Epithelial cell of esophagus (primary cell): Measurements from ENCODE around the gene JKAMP.
"Not testable (repeated sequence)": the region's sequence is repeated elsewhere in the genome, so short reads cannot be mapped to it uniquely, and the experiment has no call there.

ENCODE experiments used
- DNase-seq: peaks from one replicate; pipeline ENCODE4 v3.0.0; 2010; ENCODE audit warnings: low read depth
- H3K4me3 ChIP-seq: 2 replicates; pipeline ENCODE4 v1.5.1; 2011; ENCODE audit warnings: mild to moderate bottlenecking, low read length, control low read depth
- TF ChIP-seq, protein P1 (sequence below): IDR thresholded peaks from 2 replicates; pipeline ENCODE4 v1.5.1; 2011; ENCODE audit warnings: low read depth, mild to moderate bottlenecking, low read length, control low read depth, inconsistent platforms; ENCODE audit not compliant: insufficient read depth; ENCODE audit errors: missing control alignments

Gene JKAMP, protein sequence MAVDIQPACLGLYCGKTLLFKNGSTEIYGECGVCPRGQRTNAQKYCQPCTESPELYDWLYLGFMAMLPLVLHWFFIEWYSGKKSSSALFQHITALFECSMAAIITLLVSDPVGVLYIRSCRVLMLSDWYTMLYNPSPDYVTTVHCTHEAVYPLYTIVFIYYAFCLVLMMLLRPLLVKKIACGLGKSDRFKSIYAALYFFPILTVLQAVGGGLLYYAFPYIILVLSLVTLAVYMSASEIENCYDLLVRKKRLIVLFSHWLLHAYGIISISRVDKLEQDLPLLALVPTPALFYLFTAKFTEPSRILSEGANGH

DNA sequence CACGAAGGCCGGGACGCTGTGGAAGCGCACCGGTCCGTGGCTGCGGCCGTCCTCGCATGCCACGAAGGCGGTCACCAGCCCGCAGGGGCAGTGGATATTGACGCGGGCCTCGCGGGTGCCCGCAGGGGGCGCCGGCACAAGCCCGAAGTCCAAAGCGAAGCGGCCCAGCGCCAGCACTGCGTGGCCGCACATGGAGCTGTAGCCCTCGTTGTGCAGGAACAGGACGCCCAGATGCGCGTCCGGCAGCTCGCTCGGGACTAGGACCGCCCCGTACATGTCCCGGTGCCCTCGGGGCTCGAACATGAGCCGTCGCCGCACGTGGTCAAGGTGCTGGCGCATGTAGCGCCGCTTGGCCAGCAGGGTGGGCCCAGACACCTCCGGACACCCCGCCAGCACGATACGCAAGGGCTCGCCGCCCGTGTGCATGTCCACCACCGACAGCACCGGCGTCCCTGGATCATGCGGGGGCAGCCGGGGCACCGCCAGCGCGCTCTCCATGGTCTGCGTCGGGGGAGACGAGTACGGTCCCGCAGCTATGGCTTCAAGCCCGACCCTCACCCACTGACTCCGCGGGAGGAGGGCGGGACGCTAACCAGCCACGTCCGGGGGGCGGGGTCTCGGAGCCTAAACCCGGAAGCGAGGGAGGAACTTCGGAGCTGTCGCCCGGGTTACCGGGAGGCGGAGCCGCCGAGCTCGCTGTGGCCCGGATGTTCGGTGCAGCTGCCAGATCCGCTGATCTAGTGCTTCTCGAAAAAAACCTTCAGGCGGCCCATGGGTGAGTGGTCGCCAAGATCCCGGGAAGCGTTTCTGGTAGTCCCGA, at the start of gene JKAMP, which contains the start of gene L3HYPDH:
JKAMP (plus strand) TSS at position 699 of the 820 bp plus-strand sequence; CDS start at position 772, 73 bp downstream.
L3HYPDH (minus strand) TSS at position 590 of the 820 bp plus-strand sequence; CDS start at position 498, 92 bp downstream.
- peak; percentile 96 for DNase-seq
- H3K4me3 ChIP-seq = peak within 1 kb of the TSS; percentile 64
- TF ChIP-seq, protein P1, sequence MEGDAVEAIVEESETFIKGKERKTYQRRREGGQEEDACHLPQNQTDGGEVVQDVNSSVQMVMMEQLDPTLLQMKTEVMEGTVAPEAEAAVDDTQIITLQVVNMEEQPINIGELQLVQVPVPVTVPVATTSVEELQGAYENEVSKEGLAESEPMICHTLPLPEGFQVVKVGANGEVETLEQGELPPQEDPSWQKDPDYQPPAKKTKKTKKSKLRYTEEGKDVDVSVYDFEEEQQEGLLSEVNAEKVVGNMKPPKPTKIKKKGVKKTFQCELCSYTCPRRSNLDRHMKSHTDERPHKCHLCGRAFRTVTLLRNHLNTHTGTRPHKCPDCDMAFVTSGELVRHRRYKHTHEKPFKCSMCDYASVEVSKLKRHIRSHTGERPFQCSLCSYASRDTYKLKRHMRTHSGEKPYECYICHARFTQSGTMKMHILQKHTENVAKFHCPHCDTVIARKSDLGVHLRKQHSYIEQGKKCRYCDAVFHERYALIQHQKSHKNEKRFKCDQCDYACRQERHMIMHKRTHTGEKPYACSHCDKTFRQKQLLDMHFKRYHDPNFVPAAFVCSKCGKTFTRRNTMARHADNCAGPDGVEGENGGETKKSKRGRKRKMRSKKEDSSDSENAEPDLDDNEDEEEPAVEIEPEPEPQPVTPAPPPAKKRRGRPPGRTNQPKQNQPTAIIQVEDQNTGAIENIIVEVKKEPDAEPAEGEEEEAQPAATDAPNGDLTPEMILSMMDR = peak; percentile 17

- TF ChIP-seq, protein P1 = no peak
- no peak overlapping the region for H3K4me3 ChIP-seq
- no peak for DNase-seq
Observed at GRCh38 chr14:59435101-59435500, 49.2 kb upstream of the JKAMP start.

DNA sequence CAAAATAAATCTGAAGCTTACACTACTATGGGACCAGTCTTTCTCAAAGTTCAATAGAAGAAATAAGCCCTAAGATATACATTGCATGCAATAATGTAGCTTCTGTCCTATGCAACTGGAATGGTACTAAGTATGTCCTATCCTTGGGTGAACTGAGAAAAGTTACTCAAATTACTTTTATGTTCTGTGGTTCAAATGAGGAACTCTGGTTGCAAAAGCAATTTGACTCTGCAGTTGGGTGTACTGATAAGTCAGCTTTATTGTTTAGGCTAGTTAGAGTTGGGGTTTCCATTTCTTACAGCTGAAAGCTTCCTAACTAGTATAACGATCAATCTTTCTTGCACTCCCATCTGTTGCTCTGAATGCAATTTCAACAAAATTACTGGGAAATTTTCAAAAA, 48.3 kb upstream of the JKAMP start:
- DNase-seq = no peak
- TF ChIP-seq, protein P1 = no peak
- no peak overlapping the region for H3K4me3 ChIP-seq

DNA sequence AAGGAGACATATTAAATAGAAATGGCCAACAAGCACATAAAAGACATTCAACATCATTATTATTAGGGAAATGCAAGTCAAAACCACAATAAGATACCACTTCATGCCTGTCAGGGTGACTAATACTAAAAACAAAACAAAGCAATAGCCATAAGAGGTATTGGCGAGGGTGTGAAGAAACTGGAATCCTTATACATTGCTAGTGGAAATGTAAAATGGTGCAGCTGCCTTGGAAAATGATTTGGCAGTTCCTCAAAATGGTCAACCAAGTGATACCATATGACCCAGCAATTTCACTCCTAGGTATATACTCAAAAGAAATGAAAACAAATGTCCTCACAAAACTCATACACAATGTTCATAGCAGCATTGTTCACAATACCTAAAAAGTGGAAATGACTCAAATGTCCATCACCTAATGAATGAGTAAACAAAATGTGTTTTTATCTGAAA, 46.1 kb upstream of the JKAMP start:
- peak; percentile 70 for DNase-seq
- H3K4me3 ChIP-seq = no peak overlapping the region
- TF ChIP-seq, protein P1 = no peak

DNA sequence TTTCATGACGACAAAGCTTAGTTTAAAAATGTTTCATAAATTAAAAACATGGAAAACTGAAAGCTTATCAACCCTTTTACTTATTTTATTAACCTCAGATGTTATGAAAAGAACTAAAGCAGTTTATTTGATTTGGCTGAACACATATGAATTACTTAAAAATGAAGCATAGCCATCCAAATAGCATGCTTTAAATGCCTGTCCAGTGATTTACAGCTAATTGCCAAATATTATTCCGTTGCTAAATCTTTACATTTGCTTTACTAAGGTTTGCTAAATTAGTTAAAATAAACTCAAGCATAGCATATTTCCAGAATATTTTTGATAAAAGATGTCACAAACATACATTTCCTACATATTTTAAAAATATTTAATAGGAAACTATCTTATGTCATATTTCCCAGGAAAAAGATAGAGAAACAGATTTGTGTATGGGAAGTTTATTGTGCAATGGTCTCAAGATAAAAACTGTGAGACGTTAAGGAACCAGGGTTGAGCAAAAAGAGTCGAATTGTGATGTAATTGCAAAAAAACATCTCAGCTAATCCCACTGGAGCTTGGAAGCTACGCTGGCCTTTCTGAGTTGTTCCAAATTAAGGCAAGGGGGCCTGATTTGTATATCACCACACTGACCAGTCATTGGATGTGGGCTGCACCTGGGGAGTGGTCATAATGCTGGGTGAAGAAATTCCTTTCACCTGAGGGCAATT, 44.9 kb upstream of the JKAMP start:
- H3K4me3 ChIP-seq = no peak overlapping the region
- TF ChIP-seq, protein P1 = no peak
- peak; percentile 37 for DNase-seq

GRCh38 chr14:59448673-59449072, 35.6 kb upstream of the JKAMP start:
- not testable (repeated sequence) for DNase-seq, H3K4me3 ChIP-seq

- no peak for DNase-seq
- TF ChIP-seq, protein P1 = no peak
- no peak overlapping the region for H3K4me3 ChIP-seq
Observed at GRCh38 chr14:59450716-59451115, 33.6 kb upstream of the JKAMP start.
